Measurements from ENCODE around the gene SENP1.

Gene SENP1

DNA sequence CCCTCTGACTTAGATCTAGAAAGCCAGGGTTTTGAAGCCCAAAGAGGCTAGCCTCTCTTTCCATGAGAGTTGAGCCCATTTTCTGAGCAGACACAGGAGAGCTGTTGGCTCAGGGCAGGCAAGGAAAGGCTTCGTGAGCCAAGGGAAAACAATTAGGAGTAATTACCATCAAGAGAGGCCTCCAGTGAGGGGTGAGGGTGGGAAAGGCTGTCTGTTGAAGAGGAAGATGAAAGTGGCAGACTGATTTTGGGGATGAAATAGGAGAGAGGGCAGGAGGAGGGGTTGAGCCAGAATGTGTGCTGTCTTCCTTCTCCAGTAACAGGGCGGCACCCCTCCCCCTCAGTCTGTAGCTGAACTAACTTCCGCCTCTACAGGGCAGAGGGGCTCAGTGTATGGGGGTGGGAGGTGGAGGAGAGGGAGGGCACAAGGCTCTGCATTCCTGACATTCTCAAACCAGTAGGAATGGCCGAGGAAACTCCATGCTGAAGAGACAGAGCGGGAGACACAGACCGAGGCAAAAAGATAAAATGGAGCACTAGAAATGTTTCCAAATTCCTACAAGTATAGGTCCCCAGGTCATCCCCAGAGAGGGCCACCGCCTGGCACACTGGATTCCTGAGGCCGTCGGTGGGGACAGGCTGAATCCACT lies 68.5 kb downstream of the SENP1 start:
- no peak for DNase-seq (ENCODE audit: low read depth in 2 of 2, low spot score in 1 of 2)

DNA sequence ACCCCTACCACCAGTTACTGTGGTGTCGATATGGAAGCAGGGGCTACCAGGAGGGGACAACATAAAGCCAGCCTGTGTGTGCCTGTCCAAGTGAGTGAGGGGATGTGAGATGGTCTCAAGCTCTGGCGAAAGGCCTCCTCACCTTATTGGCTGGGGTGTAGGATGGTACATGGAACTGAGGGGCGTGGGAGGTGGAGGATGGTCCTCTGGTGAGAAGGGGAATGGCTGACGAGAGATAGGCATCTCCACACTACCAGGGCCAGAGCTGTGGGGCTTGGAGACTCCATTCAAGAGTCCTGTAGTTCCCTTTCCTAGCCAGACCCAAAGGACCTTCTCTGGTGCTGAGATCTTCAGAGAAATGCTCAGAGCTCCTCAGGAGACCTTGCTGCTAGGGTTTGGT lies 69.1 kb downstream of the SENP1 start:
- no peak for DNase-seq (ENCODE audit: low read depth in 2 of 2, low spot score in 1 of 2)

DNA sequence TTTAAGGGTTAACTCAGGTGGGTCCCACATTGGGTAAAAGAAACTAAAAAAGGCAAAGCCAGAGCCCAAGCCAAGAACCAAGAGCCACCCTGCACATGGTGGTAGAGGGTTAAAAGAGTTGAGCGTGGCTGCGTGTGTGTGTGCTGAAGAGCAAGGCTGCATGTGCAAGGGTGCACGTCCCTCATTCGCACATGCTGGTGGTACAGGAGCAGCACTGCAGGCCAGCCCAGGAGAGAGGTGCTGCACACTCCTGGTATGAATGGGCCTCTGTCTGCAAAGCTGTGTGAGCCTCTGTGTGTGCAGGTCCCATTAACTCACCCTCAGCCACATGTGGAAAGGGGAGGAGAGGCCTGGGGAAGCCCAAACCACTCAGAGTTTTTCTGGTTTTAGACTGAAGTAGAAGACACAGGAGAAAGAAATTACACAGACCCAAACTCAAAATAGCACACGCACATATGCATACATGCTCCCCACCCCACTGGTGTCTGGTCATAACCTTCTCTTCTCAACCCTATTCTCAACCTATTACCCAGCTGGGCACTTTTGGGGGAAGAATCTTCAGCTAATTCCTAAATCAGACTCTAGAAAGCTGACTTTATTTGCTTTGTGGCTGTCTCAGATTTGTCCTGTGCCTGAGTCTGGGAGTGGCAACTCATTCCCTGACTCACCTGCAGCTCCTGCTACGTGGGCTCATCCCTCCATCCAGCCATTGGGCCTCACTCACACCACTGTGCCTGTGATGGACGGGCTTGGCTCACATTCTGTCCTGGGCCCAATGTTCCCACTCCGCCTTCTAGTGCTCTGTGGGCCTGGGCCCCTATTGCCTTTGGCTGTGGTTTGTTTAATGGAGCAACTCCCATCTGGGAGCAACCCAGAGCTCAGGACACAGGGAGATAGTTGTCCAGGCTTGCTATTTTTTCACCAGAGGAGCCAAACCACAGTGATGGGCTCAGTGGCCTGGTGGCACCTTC lies 70.8 kb downstream of the SENP1 start:
- no peak for DNase-seq (ENCODE audit: low read depth in 2 of 2, low spot score in 1 of 2)

DNA sequence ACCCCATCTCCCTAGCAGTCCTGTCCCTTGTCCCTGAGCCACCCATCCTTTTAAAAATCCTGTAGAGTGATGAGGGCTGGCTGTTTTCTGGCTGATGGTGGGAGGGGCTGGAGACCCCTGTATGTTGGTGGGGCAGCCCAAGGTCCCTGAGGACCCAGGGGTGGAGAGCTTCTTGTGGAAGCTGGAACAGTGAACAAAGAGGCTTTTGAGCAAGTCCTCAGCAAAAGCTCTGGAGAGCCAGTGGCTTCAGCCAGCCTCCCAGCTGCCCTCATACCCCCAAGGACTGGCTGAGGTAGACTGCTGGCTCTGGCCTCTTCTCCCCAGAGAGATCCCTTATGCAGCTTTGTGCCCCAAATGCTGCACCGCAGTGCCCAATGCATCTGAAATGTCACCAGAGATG lies 72.4 kb downstream of the SENP1 start:
- DNase-seq (ENCODE audit: low read depth in 2 of 2, low spot score in 1 of 2): no peak

GRCh38 chr12:48032597-48032996 lies 73.3 kb downstream of the SENP1 start:
- DNase-seq (ENCODE audit: low read depth in 2 of 2, low spot score in 1 of 2): no peak

DNA sequence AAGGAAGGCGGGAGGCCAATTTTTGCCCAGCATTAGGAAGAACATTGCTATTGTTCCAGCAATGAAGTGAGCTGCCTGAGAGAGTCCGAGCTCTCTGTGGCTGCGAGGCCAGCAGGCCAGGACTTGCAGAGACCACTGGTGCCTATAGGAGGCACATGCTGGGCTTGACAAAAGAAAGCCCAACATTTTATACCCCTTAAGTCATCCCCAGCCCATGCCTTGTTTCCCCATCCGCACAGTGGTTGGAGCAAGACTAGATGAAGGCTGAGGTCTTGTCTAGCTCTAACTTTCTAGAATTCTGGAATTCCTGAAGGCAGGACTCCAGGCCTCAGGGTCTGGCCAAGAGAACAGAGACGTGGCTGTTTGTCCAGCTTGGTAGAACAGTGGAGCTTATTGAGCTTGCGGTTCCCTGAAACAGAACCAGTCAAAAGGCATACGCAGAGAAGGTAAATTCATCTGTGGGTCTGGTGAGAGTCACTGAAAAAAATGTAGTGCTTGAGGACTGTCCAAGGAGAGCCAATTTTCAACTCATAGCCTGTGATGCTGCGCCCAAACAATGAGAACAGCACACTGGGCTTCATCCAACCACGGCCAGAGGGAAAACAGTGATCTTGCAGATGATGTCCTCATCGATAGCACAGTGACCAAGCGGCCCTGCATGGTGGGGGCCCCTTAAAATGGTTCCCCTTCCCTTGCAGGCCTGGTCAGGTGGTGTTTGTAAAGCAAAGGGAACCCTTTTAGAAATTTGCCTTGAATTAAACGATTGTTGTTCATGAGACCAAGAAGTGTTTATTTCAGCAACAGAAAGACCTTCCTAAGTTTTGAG lies 74.5 kb downstream of the SENP1 start:
- no peak for DNase-seq (ENCODE audit: low read depth in 2 of 2, low spot score in 1 of 2)

- DNase-seq (ENCODE audit: low read depth in 2 of 2, low spot score in 1 of 2): no peak
These were observed 75.7 kb downstream of the SENP1 start for GRCh38 chr12:48030173-48030650.

GRCh38 chr12:48029491-48030172 lies 76.2 kb downstream of the SENP1 start:
- DNase-seq (ENCODE audit: low read depth in 2 of 2, low spot score in 1 of 2): no peak

GRCh38 chr12:48028541-48029431 lies 77.1 kb downstream of the SENP1 start:
- no peak for DNase-seq (ENCODE audit: low read depth in 2 of 2, low spot score in 1 of 2)

- no peak for DNase-seq (ENCODE audit: low read depth in 2 of 2, low spot score in 1 of 2)
These were observed 78.5 kb downstream of the SENP1 start for GRCh38 chr12:48027183-48028002.

- DNase-seq (ENCODE audit: low read depth in 2 of 2, low spot score in 1 of 2): no peak
These were observed 79.6 kb downstream of the SENP1 start for GRCh38 chr12:48026060-48026827.

DNA sequence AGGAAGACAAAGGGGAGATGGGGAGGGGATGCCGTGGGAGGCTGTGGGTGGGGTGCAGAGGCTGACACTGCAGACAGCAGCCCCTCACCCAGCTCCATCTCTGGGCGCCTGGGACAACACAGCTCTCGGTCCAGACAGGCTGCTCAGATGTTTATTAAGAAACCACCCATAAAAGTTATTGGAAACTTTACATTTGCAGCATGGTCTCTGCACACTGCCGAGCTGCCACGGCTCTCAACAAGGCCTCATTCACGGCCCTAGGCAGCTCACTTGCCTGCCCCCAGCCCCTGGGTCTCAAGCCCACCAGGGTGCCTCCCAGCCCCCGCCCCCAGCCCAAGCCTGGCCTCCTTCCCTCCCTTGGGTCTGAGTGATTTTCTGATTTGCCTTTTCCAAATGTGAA lies 80.6 kb downstream of the SENP1 start:
- no peak for DNase-seq (ENCODE audit: low read depth in 2 of 2, low spot score in 1 of 2)

- DNase-seq (ENCODE audit: low read depth in 2 of 2, low spot score in 1 of 2): no peak
These were observed 81.1 kb downstream of the SENP1 start for GRCh38 chr12:48024735-48025134.

DNA sequence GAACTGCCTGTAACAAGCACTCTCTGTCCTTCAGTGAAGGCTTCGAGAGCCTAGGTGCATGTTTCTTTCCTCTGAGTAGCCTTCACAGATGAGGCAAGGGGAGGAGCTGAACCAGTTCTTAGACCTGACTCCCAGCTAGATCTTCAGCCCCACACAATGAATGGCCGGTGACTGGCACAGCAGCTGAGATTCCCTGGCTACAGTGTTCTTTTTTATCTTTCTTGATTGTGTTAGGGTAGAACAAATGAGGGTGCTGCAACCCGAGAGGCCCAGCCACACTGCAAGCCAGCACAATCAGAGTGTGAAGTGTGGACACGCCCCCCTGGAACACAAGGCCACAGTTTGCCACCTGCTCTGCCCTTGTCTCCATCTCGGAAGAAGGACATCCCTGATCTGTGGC lies 82.5 kb downstream of the SENP1 start:
- no peak for DNase-seq (ENCODE audit: low read depth in 2 of 2, low spot score in 1 of 2)

DNA sequence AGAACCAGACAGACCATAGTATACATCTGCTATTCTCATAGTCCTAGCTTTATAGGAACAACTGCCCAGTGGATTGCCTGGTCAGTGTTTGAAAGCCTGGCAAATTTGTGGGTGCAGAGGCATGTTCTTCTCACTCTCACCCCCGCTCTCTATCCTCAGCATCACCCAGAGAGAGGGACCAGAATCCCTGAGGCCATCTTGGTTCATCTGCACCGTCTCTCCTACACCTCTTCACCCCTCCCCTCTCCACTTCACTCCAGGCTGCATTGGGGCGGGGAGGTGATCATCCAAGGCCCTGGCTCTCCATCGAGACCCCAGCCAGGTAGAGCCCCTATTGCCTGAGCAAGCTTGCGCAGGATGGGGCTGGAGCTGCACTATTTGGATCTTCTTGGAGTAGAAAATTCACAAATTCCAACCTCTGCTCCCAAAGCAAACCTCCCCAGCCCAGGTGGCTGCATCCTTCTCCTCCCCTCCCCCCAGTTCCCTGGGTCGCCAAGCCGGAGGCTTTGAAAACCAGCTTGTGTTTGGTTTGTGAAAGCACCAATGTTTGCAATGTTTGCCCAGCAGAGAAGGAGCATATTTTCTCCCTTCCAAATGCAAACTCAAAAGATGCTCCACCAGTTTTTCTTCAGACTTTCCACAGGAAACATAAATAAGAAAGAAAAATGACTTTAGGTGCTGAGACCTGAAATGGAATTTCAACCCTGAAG lies 83.0 kb downstream of the SENP1 start:
- no peak for DNase-seq (ENCODE audit: low read depth in 2 of 2, low spot score in 1 of 2)

- DNase-seq (ENCODE audit: low read depth in 2 of 2, low spot score in 1 of 2): no peak
These were observed 83.7 kb downstream of the SENP1 start for GRCh38 chr12:48022180-48022521.

DNA sequence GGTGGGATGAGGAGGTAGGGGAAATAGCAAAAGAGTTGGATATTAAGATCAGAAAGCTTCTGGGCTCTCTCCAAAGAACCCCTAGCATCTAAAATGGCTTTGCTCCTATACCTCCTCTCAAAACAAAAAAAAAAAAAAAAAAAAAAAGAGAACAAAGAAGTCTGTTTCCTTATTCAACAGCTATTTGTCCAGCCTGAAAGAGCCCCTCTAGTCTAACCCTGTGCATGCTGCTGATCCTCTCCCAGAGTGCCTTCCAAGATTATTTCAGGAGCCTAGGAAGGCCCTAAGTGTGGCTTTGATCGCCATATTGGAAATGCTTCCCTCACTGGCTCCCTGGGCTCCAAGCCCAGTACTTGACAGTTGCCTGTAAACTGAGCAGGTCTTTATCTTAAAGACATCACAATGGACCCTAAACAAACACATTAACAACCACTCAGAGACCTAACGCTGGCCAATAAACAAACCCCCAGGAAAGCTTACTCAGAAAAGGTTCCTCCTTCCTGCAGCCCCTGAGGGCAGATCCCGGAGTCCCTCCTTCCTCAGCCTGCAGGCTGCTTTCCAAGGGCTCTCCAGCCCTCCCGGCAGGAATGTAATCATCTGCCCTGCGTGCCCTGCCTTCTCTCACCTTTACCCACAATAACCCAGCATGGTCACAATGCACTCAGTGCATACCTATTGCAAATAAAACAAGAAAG lies 84.2 kb downstream of the SENP1 start:
- DNase-seq (ENCODE audit: low read depth in 2 of 2, low spot score in 1 of 2): no peak
